Natural killer cell (primary cell): ENCODE data around the gene ZRANB1. TPM values are rescaled to one million over a fixed set of nuclear protein-coding genes. Genes with fewer than 3 reads are reported as not detected.
A peak's percentile ranks its signal among the peaks of the same experiment; 100 is the strongest.

ENCODE experiments used
- ATAC-seq, 3 donors: fragments of 150-1000 bp in 2 of 3; fragments of 200-7000 bp in 1 of 3; cut with Tn5 transposase; 1 replicate in 1 of 3; 2 replicates in 2 of 3; pipeline ENCODE4 v1.10.0; 2021; ENCODE audit warnings: mild to moderate bottlenecking in 2 of 3, moderate library complexity in 2 of 3
- DNase-seq, 2 donors: peaks; one replicate each; pipeline versions ENCODE4 v3.0.0 to v3.0.0-alpha.2; 2013 to 2021; ENCODE audit warnings: mixed read lengths in 1 of 2
- H3K27ac ChIP-seq: one replicate; pipeline ENCODE4 v1.5.1; 2013; ENCODE audit warnings: mild to moderate bottlenecking, low read length
- H3K27me3 ChIP-seq: one replicate; pipeline ENCODE4 v1.6.1; 2013; ENCODE audit warnings: low read length; ENCODE audit not compliant: control insufficient read depth, insufficient read depth
- H3K36me3 ChIP-seq: one replicate; pipeline ENCODE4 v1.6.1; 2013; ENCODE audit warnings: low read length; ENCODE audit not compliant: control insufficient read depth, insufficient read depth
- H3K4me1 ChIP-seq: one replicate; pipeline ENCODE4 v1.6.1; 2013; ENCODE audit warnings: low read length; ENCODE audit not compliant: control insufficient read depth, insufficient read depth
- H3K4me3 ChIP-seq: one replicate; pipeline ENCODE4 v1.5.1; 2013; ENCODE audit warnings: low read length
- H3K9me3 ChIP-seq: one replicate; pipeline ENCODE4 v1.6.1; 2013; ENCODE audit warnings: low read length; ENCODE audit not compliant: control insufficient read depth, insufficient read depth
- H3K27ac Mint-ChIP-seq, 2 donors: one replicate each; pipeline ENCODE4 v1.8.0; 2022; ENCODE audit warnings: mild to moderate bottlenecking in 2 of 2, mixed read lengths in 2 of 2, moderate library complexity in 1 of 2
- H3K27me3 Mint-ChIP-seq, 2 donors: one replicate each; pipeline ENCODE4 v1.8.0; 2022; ENCODE audit warnings: low read depth in 2 of 2, mixed read lengths in 2 of 2
- H3K36me3 Mint-ChIP-seq: one replicate; pipeline ENCODE4 v1.8.0; 2022; ENCODE audit warnings: mixed read lengths
- H3K4me1 Mint-ChIP-seq, 2 donors: one replicate each; pipeline ENCODE4 v1.8.0; 2022; ENCODE audit warnings: mixed read lengths in 2 of 2
- H3K4me3 Mint-ChIP-seq: one replicate; pipeline ENCODE4 v1.8.0; 2022; ENCODE audit warnings: mild to moderate bottlenecking, moderate library complexity, mixed read lengths
- H3K9me3 Mint-ChIP-seq, 2 donors: one replicate each; pipeline ENCODE4 v1.8.0; 2022; ENCODE audit warnings: mixed read lengths in 2 of 2
- WGBS: methylation state at CpG from one replicate; pipeline ENCODE4 v1.1.7; 2013; ENCODE audit warnings: missing lambda C conversion rate; ENCODE audit not compliant: insufficient coverage; 5-methylcytosine and 5-hydroxymethylcytosine counted together
- intact Hi-C: fragments of 100-400 bp; cut with micrococcal nuclease; formaldehyde crosslinking; loops from one replicate; pipeline ENCODE4 v1.14.2; 2022
- total RNA-seq, 4 donors: library from RNA; stranded (reverse); fragments of 120-200 nt in 1 of 4; gene quantifications; one replicate each; pipeline versions ENCODE4 v1.2.3 to v1.2.4, GENCODE V29; 2013 to 2022
- TF ChIP-seq, protein P1 (sequence below): fragments of 200-600 bp; IDR thresholded peaks from one replicate; pipeline ENCODE4 v1.8.0; 2022; ENCODE audit warnings: antibody characterized with exemption

The ZRANB1 gene
- total RNA-seq, 3 donors from 2014 or later (not counting 1 experiment from before 2014, with no cell fraction given): 18.0 to 20.5 (median 18.8) TPM

DNA sequence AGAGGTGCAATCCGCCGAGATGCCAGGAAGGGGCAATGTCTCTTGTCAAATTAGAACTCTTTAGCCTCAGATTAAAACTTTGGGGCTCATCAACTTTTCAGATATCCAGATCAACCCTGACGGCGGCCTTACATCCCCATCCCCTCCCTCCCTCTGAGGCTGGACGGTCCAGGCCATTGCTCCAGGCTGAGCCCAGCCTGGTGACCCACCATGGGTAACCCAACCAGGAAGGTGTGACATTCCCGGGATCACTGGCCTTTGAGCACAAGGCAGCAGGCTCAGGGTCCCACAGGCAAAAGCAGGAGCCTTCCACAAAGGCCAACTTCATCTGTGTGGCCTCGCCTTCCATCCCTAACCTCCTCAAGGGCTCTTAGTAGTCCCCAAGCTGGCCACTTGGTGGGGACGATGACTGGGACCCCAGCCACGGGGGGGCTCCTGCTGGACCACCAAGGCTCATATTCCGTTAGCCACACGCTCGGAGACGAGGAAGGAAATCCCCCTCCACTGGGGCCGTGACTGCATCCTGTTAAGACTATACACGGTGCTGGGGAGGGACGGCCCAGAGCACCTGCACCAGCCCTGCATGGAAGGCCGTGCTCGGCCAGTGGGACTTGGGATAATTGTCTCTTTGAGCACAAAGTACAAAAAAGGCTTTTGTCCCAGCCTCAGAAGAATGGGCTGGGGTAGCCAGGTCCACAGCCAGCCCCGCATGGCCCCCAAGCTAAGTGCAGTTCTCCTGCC, 62.8 kb downstream of the ZRANB1 start:
- no peak overlapping the region for H3K27ac ChIP-seq
- WGBS: 78% methylated on average over 19 of the region's 19 CpGs

DNA sequence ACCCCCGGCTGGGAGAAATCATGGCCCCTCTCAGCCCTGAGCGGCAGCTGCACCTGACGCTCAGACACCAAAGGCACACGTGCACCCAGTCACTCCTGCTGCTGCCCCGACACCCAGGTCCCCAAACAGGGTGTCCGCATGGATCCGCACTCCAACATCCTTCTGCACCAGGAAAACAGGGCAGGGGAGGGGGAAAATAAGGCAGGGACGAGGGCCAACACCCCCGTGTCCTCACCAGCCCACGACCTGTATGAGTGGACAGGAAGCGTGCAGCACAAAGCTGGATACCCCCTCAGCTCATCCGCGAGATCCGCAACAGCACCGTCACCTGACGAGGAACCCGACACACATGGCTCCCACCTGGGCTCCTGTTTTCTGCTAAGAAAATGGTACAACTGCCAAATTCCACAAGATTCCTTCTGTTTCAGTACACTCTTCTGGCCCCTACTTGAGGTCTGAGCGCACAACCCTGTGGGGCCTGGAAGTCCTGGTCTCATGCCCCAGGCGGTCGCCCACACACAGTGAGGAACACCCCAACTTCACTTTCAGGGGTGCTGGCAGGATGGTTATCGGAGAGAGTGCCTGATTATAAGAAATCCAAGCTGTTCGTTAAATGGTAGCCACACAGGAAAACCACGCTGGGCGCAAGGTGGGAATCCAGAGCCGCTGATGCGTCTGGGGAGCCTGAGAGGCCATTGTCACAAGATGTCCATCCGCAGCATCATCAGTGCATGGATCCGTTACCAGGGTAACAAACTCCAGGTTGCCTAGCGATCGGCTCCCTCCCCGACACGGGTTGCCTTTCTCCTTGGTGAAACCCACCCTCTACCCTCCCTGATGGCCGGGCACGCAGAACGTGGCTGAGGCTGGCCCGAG, 63.6 kb downstream of the ZRANB1 start:
- H3K4me1 Mint-ChIP-seq: peaks cover 47 to 57% of the 10 kb centered on the region in 2 donors
- no peaks in the 10 kb centered on the region for H3K36me3 Mint-ChIP-seq
- H3K4me1 ChIP-seq: peaks cover 9% of the 10 kb centered on the region
- H3K9me3 Mint-ChIP-seq: no peaks in the 10 kb centered on the region
- no peak overlapping the region for H3K27ac ChIP-seq
- intact Hi-C loops: no loop called here
- no peaks in the 10 kb centered on the region for H3K27me3 ChIP-seq
- no peak overlapping the region for H3K27ac Mint-ChIP-seq
- H3K36me3 ChIP-seq: peaks cover 35% of the 10 kb centered on the region
- no peak for ATAC-seq
- DNase-seq: no peak
- H3K4me3 Mint-ChIP-seq: no peak overlapping the region
- TF ChIP-seq, protein P1, sequence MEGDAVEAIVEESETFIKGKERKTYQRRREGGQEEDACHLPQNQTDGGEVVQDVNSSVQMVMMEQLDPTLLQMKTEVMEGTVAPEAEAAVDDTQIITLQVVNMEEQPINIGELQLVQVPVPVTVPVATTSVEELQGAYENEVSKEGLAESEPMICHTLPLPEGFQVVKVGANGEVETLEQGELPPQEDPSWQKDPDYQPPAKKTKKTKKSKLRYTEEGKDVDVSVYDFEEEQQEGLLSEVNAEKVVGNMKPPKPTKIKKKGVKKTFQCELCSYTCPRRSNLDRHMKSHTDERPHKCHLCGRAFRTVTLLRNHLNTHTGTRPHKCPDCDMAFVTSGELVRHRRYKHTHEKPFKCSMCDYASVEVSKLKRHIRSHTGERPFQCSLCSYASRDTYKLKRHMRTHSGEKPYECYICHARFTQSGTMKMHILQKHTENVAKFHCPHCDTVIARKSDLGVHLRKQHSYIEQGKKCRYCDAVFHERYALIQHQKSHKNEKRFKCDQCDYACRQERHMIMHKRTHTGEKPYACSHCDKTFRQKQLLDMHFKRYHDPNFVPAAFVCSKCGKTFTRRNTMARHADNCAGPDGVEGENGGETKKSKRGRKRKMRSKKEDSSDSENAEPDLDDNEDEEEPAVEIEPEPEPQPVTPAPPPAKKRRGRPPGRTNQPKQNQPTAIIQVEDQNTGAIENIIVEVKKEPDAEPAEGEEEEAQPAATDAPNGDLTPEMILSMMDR: no peak
- 86% methylated on average over 36 of the region's 36 CpGs for WGBS
- H3K4me3 ChIP-seq: no peak overlapping the region
- no peaks in the 10 kb centered on the region for H3K27me3 Mint-ChIP-seq
- H3K9me3 ChIP-seq: no peaks in the 10 kb centered on the region

More for the DNA sequence above, 62.8 kb downstream of the ZRANB1 start:
- Histone ChIP-seq H3K9me3 (no peaks in the 10 kb centered on the region), H3K27me3 (no peaks in the 10 kb centered on the region), H3K4me1 (peaks cover 17% of the 10 kb centered on the region), H3K4me3 (no peak overlapping the region), H3K36me3 (peaks cover 41% of the 10 kb centered on the region)
- Mint-ChIP-seq H3K27me3 (no peaks in the 10 kb centered on the region), H3K4me1 (peaks cover 46 to 56% of the 10 kb centered on the region in 2 donors), H3K36me3 (no peaks in the 10 kb centered on the region), H3K27ac (peak overlapping the region; percentile 33 to 50), H3K4me3 (no peak overlapping the region), H3K9me3 (no peaks in the 10 kb centered on the region)
- intact Hi-C loops: no loop called here
- DNase-seq: no peak
- TF ChIP-seq, protein P1: no peak
- ATAC-seq: no peak

DNA sequence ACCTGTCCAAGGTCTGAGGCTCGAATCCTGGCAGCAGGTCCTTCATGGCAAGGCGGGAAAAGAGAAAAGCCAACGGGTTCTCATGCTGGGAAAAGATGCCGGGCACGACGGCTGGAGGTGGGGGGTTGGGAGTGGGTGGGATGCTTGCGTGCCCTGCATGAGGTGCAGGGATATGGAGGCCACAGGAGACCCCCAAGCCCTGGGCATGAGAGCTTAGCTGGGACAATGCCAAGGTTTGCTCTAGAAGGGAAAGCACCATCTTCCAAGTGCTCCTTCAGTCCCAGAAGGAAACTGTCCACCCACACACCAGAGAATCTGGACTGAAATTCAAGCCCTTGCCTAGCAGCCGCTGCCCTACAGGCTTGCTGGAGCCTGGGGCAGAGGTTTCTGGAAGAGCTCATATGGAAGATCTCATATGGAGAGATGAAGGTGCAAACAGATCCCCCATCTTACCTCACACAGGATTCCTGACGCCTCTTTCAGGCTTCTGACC, 64.3 kb downstream of the ZRANB1 start:
- TF ChIP-seq, protein P1: no peak
- Histone ChIP-seq H3K27me3 (no peaks in the 10 kb centered on the region), H3K27ac (no peak overlapping the region), H3K36me3 (peaks cover 30% of the 10 kb centered on the region), H3K4me1 (peaks cover 3% of the 10 kb centered on the region), H3K9me3 (no peaks in the 10 kb centered on the region), H3K4me3 (no peak overlapping the region)
- Mint-ChIP-seq H3K4me1 (peaks cover 48 to 57% of the 10 kb centered on the region in 2 donors), H3K9me3 (no peaks in the 10 kb centered on the region), H3K27me3 (no peaks in the 10 kb centered on the region), H3K27ac (peak overlapping the region; percentile 19 to 31), H3K4me3 (no peak overlapping the region), H3K36me3 (no peaks in the 10 kb centered on the region)
- 96% methylated on average over 8 of the region's 9 CpGs for WGBS
- intact Hi-C loops: no loop called here
- no peak for DNase-seq
- no peak for ATAC-seq
